Effector memory CD4-positive, alpha-beta T cell (primary cell): ENCODE data around the gene PIP.
"Not testable (repeated sequence)": the region's sequence is repeated elsewhere in the genome, so short reads cannot be mapped to it uniquely, and the experiment has no call there.

ENCODE experiments used
- DNase-seq, 3 donors: peaks; one replicate each; pipeline ENCODE4 v3.0.0-alpha.2; 2020
- H3K27ac ChIP-seq: 2 replicates; pipeline ENCODE4 v1.7.0; 2013; ENCODE audit warnings: mild to moderate bottlenecking, low read length, moderate library complexity; ENCODE audit not compliant: insufficient read depth, poor library complexity, severe bottlenecking
- H3K27me3 ChIP-seq: replicated peaks from 2 replicates; pipeline ENCODE4 v1.7.0; 2013; ENCODE audit warnings: mild to moderate bottlenecking, low read length; ENCODE audit not compliant: insufficient read depth, control insufficient read depth, poor library complexity, severe bottlenecking
- H3K36me3 ChIP-seq: 2 replicates; pipeline ENCODE4 v1.7.0; 2013; ENCODE audit warnings: mild to moderate bottlenecking, low read length, moderate library complexity; ENCODE audit not compliant: control insufficient read depth, insufficient read depth
- H3K4me1 ChIP-seq: 2 replicates; pipeline ENCODE4 v1.7.0; 2013; ENCODE audit warnings: low read length, mild to moderate bottlenecking; ENCODE audit not compliant: control insufficient read depth, insufficient read depth, poor library complexity, severe bottlenecking
- H3K4me3 ChIP-seq: 2 replicates; pipeline ENCODE4 v1.7.0; 2013; ENCODE audit warnings: low read length, low read depth, mild to moderate bottlenecking; ENCODE audit not compliant: insufficient read depth, poor library complexity, severe bottlenecking
- H3K9me3 ChIP-seq: 2 replicates; pipeline ENCODE4 v1.7.0; 2013; ENCODE audit warnings: mild to moderate bottlenecking, low read length, moderate library complexity; ENCODE audit not compliant: control insufficient read depth

PIP gene

GRCh38 chr7:143123326-143123725, 8.6 kb upstream of the PIP start:
- not testable (repeated sequence) for H3K27ac ChIP-seq, H3K4me1 ChIP-seq, H3K9me3 ChIP-seq, H3K36me3 ChIP-seq, H3K27me3 ChIP-seq, DNase-seq, H3K4me3 ChIP-seq

GRCh38 chr7:143126146-143126545, 5.7 kb upstream of the PIP start:
- no peak for DNase-seq

GRCh38 chr7:143129051-143129450, 2.8 kb upstream of the PIP start:
- Histone ChIP-seq H3K27ac (no peak overlapping the region), H3K4me3 (no peak overlapping the region), H3K27me3 (no peaks in the 10 kb centered on the region), H3K9me3 (no peaks in the 10 kb centered on the region), H3K4me1 (no peaks in the 10 kb centered on the region), H3K36me3 (no peaks in the 10 kb centered on the region)
- no peak for DNase-seq

More at GRCh38 chr7:143126146-143126545, 5.7 kb upstream of the PIP start:
- Histone ChIP-seq H3K9me3 (no peaks in the 10 kb centered on the region), H3K4me3 (no peak overlapping the region), H3K36me3 (no peaks in the 10 kb centered on the region), H3K4me1 (no peaks in the 10 kb centered on the region), H3K27ac (no peak overlapping the region), H3K27me3 (no peaks in the 10 kb centered on the region)

- H3K27me3 ChIP-seq, result no peaks in the 10 kb centered on the region
- H3K27ac ChIP-seq, result no peak overlapping the region
- no peaks in the 10 kb centered on the region for H3K36me3 ChIP-seq
- no peak for DNase-seq
- H3K9me3 ChIP-seq, result no peaks in the 10 kb centered on the region
- no peaks in the 10 kb centered on the region for H3K4me1 ChIP-seq
- no peak overlapping the region for H3K4me3 ChIP-seq
These were observed 2.4 kb upstream of the PIP start for GRCh38 chr7:143129477-143129876.

GRCh38 chr7:143130541-143130940, 1.3 kb upstream of the PIP start:
- no peak overlapping the region for H3K27ac ChIP-seq
- H3K36me3 ChIP-seq, result no peaks in the 10 kb centered on the region
- no peaks in the 10 kb centered on the region for H3K27me3 ChIP-seq
- H3K4me3 ChIP-seq, result no peak overlapping the region
- no peaks in the 10 kb centered on the region for H3K9me3 ChIP-seq
- DNase-seq, result no peak
- no peaks in the 10 kb centered on the region for H3K4me1 ChIP-seq

- DNase-seq, result no peak
- Histone ChIP-seq H3K36me3 (no peaks in the 10 kb centered on the region), H3K4me3 (no peak overlapping the region), H3K27ac (no peak overlapping the region), H3K27me3 (no peaks in the 10 kb centered on the region), H3K4me1 (no peaks in the 10 kb centered on the region), H3K9me3 (no peaks in the 10 kb centered on the region)
These were observed 15.2 kb downstream of the PIP start for GRCh38 chr7:143147070-143147469.

- H3K27ac ChIP-seq, result no peak overlapping the region
- no peaks in the 10 kb centered on the region for H3K36me3 ChIP-seq
- H3K27me3 ChIP-seq, result no peaks in the 10 kb centered on the region
- H3K4me3 ChIP-seq, result no peak overlapping the region
- no peak for DNase-seq
- no peaks in the 10 kb centered on the region for H3K4me1 ChIP-seq
- no peaks in the 10 kb centered on the region for H3K9me3 ChIP-seq
These were observed 16.2 kb downstream of the PIP start for GRCh38 chr7:143148050-143148449.

GRCh38 chr7:143148651-143149050, 16.8 kb downstream of the PIP start:
- H3K27ac ChIP-seq, result no peak overlapping the region
- no peaks in the 10 kb centered on the region for H3K27me3 ChIP-seq
- DNase-seq, result no peak
- H3K4me3 ChIP-seq, result no peak overlapping the region
- H3K4me1 ChIP-seq, result no peaks in the 10 kb centered on the region
- no peaks in the 10 kb centered on the region for H3K36me3 ChIP-seq
- H3K9me3 ChIP-seq, result no peaks in the 10 kb centered on the region

GRCh38 chr7:143150696-143151095, 18.8 kb downstream of the PIP start:
- not testable (repeated sequence) for H3K27ac ChIP-seq, H3K4me1 ChIP-seq, H3K9me3 ChIP-seq, H3K4me3 ChIP-seq, DNase-seq, H3K36me3 ChIP-seq, H3K27me3 ChIP-seq

GRCh38 chr7:143158617-143159016, 26.7 kb downstream of the PIP start:
- not testable (repeated sequence) for DNase-seq, H3K9me3 ChIP-seq

GRCh38 chr7:143171697-143172096, 39.8 kb downstream of the PIP start:
- no peaks in the 10 kb centered on the region for H3K4me1 ChIP-seq
- no peaks in the 10 kb centered on the region for H3K9me3 ChIP-seq
- no peaks in the 10 kb centered on the region for H3K27me3 ChIP-seq
- no peaks in the 10 kb centered on the region for H3K36me3 ChIP-seq
- no peak overlapping the region for H3K27ac ChIP-seq
- DNase-seq, result no peak
- H3K4me3 ChIP-seq, result no peak overlapping the region

More at GRCh38 chr7:143158617-143159016, 26.7 kb downstream of the PIP start:
- not testable (repeated sequence) for H3K27me3 ChIP-seq, H3K36me3 ChIP-seq, H3K4me3 ChIP-seq, H3K27ac ChIP-seq, H3K4me1 ChIP-seq
